WI38 (cell line): ENCODE results near the gene SLC25A40.

Experiments used
- H3K4me3 ChIP-seq: 2 replicates; pipeline ENCODE4 v1.5.1; 2011; ENCODE audit warnings: low read depth, mild to moderate bottlenecking, control low read depth, low read length
- CTCF ChIP-seq: IDR thresholded peaks from 2 replicates; pipeline ENCODE4 v1.5.1; 2012; ENCODE audit warnings: low read depth, mild to moderate bottlenecking, control low read depth, low read length

Gene SLC25A40

GRCh38 chr7:87785368-87785995 is 90.7 kb downstream of the SLC25A40 start:
- no peak for TF ChIP-seq CTCF
- H3K4me3 ChIP-seq = no peak overlapping the region

- H3K4me3 ChIP-seq = no peak overlapping the region
- TF ChIP-seq CTCF = no peak
Measured at GRCh38 chr7:87784424-87784823, 91.7 kb downstream of the SLC25A40 start.
